ENCODE data around the gene PTPRM. TPM values are rescaled to one million over a fixed set of nuclear protein-coding genes. Genes with fewer than 3 reads are reported as not detected.

The PTPRM gene
- total and polyA plus RNA-seq, 2 experiments from 2014 or later = 1.6 to 5.3 TPM

- DNase-seq (ENCODE audit: low spot score) = no peak
- TF ChIP-seq ETS1 (IDR thresholded peaks at IDR 0.05) (no peak), JUNB (IDR thresholded peaks at IDR 0.05; ENCODE audit: unreplicated experiment) (no peak), ZNF114 (CRISPR knock-in tag; IDR thresholded peaks at IDR 0.05) (no peak), REST (IDR thresholded peaks at IDR 0.05; ENCODE audit: unreplicated experiment) (no peak), CTCF (conservative IDR thresholded peaks at IDR 0.05; ENCODE audit: low read depth in 2 of 2) (no peak), STAT1 (IDR thresholded peaks at IDR 0.05; ENCODE audit: unreplicated experiment) (no peak), ZNF462 (CRISPR knock-in tag; IDR thresholded peaks at IDR 0.05) (no peak), EZH2phosphoT487 (IDR thresholded peaks at IDR 0.05; ENCODE audit: unreplicated experiment) (no peak), EZH2 (IDR thresholded peaks at IDR 0.05; ENCODE audit: low read depth, unreplicated experiment) (no peak), ZNF331 (CRISPR knock-in tag; IDR thresholded peaks at IDR 0.05; ENCODE audit: low read depth) (no peak), POLR2AphosphoS5 (IDR thresholded peaks at IDR 0.05; ENCODE audit: low read depth) (no peak), NANOG (IDR thresholded peaks at IDR 0.05; ENCODE audit: borderline replicate concordance) (no peak), CREB1 (CRISPR knock-in tag; IDR thresholded peaks at IDR 0.05; ENCODE audit: low read depth) (no peak)
- Histone ChIP-seq H3K27ac (ENCODE audit: low read depth) (no peak overlapping the region), H3K79me2 (replicated peaks; ENCODE audit: insufficient read depth) (no peaks in the 10 kb centered on the region), H3K4me2 (no peak overlapping the region), H3F3A (replicated peaks; ENCODE audit: low read depth) (no peaks in the 10 kb centered on the region), H3K9me2 (ENCODE audit: insufficient read depth) (peaks cover 20% of the 10 kb centered on the region; the same call in 1 of the 2 replicates), H3K27me3 (ENCODE audit: insufficient read depth) (no peaks in the 10 kb centered on the region), H4K20me1 (replicated peaks; ENCODE audit: insufficient read depth) (no peaks in the 10 kb centered on the region), H3K4me1 (ENCODE audit: insufficient read depth) (peaks cover 17% of the 10 kb centered on the region), H3K4me3 (no peak overlapping the region), H3K36me3 (ENCODE audit: insufficient read depth) (no peaks in the 10 kb centered on the region), H2AFZ (no peak overlapping the region)
- Mint-ChIP-seq H3K4me3 (no peak overlapping the region), H3K36me3 (ENCODE audit: low read depth) (no peaks in the 10 kb centered on the region; the same call in 2 of the 3 replicates), H3K27ac (no peak overlapping the region), H3K9me3 (no peaks in the 10 kb centered on the region), H3K4me1 (peaks cover 31% of the 10 kb centered on the region), H3K27me3 (ENCODE audit: insufficient read depth, low read depth, poor library complexity) (peaks cover 2% of the 10 kb centered on the region)
- no peak for ATAC-seq
Measured at GRCh38 chr18:8314124-8314523, 747.0 kb downstream of the PTPRM start.
